ENCODE data around the gene WDR27.

WDR27 gene

GRCh38 chr6:169719117-169719516, 17.3 kb upstream of the WDR27 start:
- no peak overlapping the region for H3K18ac ChIP-seq (ENCODE audit: low read length)
- no peak overlapping the region for H3K4me3 ChIP-seq (ENCODE audit: low read length)
- DNase-seq = no peak
- H3K79me2 ChIP-seq (ENCODE audit: control insufficient read depth, insufficient read depth, low read length) = peaks cover 32% of the 10 kb centered on the region
- H2AK5ac ChIP-seq (ENCODE audit: low read length) = no peak overlapping the region
- peaks cover 9% of the 10 kb centered on the region for H3K79me1 ChIP-seq (ENCODE audit: low read length)
- no peak overlapping the region for H4K5ac ChIP-seq (ENCODE audit: low read length)
- no peak overlapping the region for H3K4ac ChIP-seq (ENCODE audit: low read depth, low read length)
- no peak overlapping the region for H4K8ac ChIP-seq (ENCODE audit: low read depth, low read length)
- no peaks in the 10 kb centered on the region for H3K27me3 ChIP-seq (ENCODE audit: insufficient read depth, low read length, poor library complexity)
- no peak overlapping the region for H3K4me2 ChIP-seq (ENCODE audit: low read length)
- H3K27ac ChIP-seq (ENCODE audit: low read depth, low read length) = no peak overlapping the region
- H2BK120ac ChIP-seq (ENCODE audit: low read depth, low read length) = no peak overlapping the region
- no peak overlapping the region for H2BK5ac ChIP-seq (ENCODE audit: low read length)
- H2BK15ac ChIP-seq (replicated peaks; ENCODE audit: low read depth) = no peak overlapping the region
- no CpG with 5 or more reads among the region's 4 CpGs for WGBS (ENCODE audit: extremely low coverage, insufficient coverage, low lambda C conversion rate)
- H3K56ac ChIP-seq (ENCODE audit: low read length) = no peak overlapping the region
- H3K23ac ChIP-seq (ENCODE audit: low read length) = no peak overlapping the region
- no peak overlapping the region for H3K9ac ChIP-seq (ENCODE audit: low read length)
- no peaks in the 10 kb centered on the region for H3K4me1 ChIP-seq (ENCODE audit: control insufficient read depth, low read depth, low read length)
- peaks cover 2% of the 10 kb centered on the region for H3K36me3 ChIP-seq (ENCODE audit: control insufficient read depth, insufficient read depth, low read length)

GRCh38 chr6:169714595-169714994, 12.8 kb upstream of the WDR27 start:
- Histone ChIP-seq H3K4me3 (ENCODE audit: low read length) (no peak overlapping the region), H3K23ac (ENCODE audit: low read length) (no peak overlapping the region), H2BK15ac (replicated peaks; ENCODE audit: low read depth) (no peak overlapping the region), H3K56ac (ENCODE audit: low read length) (no peak overlapping the region), H3K9ac (ENCODE audit: low read length) (no peak overlapping the region), H3K4me1 (ENCODE audit: control insufficient read depth, low read depth, low read length) (no peaks in the 10 kb centered on the region), H3K4me2 (ENCODE audit: low read length) (no peak overlapping the region), H4K5ac (ENCODE audit: low read length) (no peak overlapping the region), H3K4ac (ENCODE audit: low read depth, low read length) (no peak overlapping the region), H3K36me3 (ENCODE audit: control insufficient read depth, insufficient read depth, low read length) (peaks cover 3% of the 10 kb centered on the region), H2BK120ac (ENCODE audit: low read depth, low read length) (no peak overlapping the region), H4K8ac (ENCODE audit: low read depth, low read length) (no peak overlapping the region), H3K79me1 (ENCODE audit: low read length) (peaks cover 4% of the 10 kb centered on the region), H3K79me2 (ENCODE audit: control insufficient read depth, insufficient read depth, low read length) (peaks cover 8% of the 10 kb centered on the region), H3K27ac (ENCODE audit: low read depth, low read length) (no peak overlapping the region), H3K18ac (ENCODE audit: low read length) (no peak overlapping the region), H2AK5ac (ENCODE audit: low read length) (no peak overlapping the region), H2BK5ac (ENCODE audit: low read length) (no peak overlapping the region), H3K27me3 (ENCODE audit: insufficient read depth, low read length, poor library complexity) (no peaks in the 10 kb centered on the region)
- no CpG with 5 or more reads among the region's 9 CpGs for WGBS (ENCODE audit: extremely low coverage, insufficient coverage, low lambda C conversion rate)
- DNase-seq = no peak

GRCh38 chr6:169714178-169714577, 12.3 kb upstream of the WDR27 start:
- Histone ChIP-seq H2AK5ac (ENCODE audit: low read length) (no peak overlapping the region), H3K27ac (ENCODE audit: low read depth, low read length) (no peak overlapping the region), H3K4ac (ENCODE audit: low read depth, low read length) (no peak overlapping the region), H3K9ac (ENCODE audit: low read length) (no peak overlapping the region), H2BK15ac (replicated peaks; ENCODE audit: low read depth) (no peak overlapping the region), H2BK5ac (ENCODE audit: low read length) (no peak overlapping the region), H3K79me2 (ENCODE audit: control insufficient read depth, insufficient read depth, low read length) (peaks cover 5% of the 10 kb centered on the region), H3K4me2 (ENCODE audit: low read length) (no peak overlapping the region), H4K5ac (ENCODE audit: low read length) (no peak overlapping the region), H3K56ac (ENCODE audit: low read length) (no peak overlapping the region), H3K36me3 (ENCODE audit: control insufficient read depth, insufficient read depth, low read length) (peaks cover 3% of the 10 kb centered on the region), H3K79me1 (ENCODE audit: low read length) (peaks cover 2% of the 10 kb centered on the region), H3K18ac (ENCODE audit: low read length) (no peak overlapping the region), H4K8ac (ENCODE audit: low read depth, low read length) (no peak overlapping the region), H3K4me1 (ENCODE audit: control insufficient read depth, low read depth, low read length) (no peaks in the 10 kb centered on the region), H3K27me3 (ENCODE audit: insufficient read depth, low read length, poor library complexity) (no peaks in the 10 kb centered on the region), H3K23ac (ENCODE audit: low read length) (no peak overlapping the region), H3K4me3 (ENCODE audit: low read length) (no peak overlapping the region), H2BK120ac (ENCODE audit: low read depth, low read length) (no peak overlapping the region)
- DNase-seq = no peak
- no CpG with 5 or more reads among the region's 2 CpGs for WGBS (ENCODE audit: extremely low coverage, insufficient coverage, low lambda C conversion rate)

GRCh38 chr6:169710009-169710408, 8.2 kb upstream of the WDR27 start:
- Histone ChIP-seq H3K4ac (ENCODE audit: low read depth, low read length) (no peak overlapping the region), H3K4me1 (ENCODE audit: control insufficient read depth, low read depth, low read length) (no peaks in the 10 kb centered on the region), H4K8ac (ENCODE audit: low read depth, low read length) (no peak overlapping the region), H2BK120ac (ENCODE audit: low read depth, low read length) (no peak overlapping the region), H3K9ac (ENCODE audit: low read length) (no peak overlapping the region), H3K27me3 (ENCODE audit: insufficient read depth, low read length, poor library complexity) (no peaks in the 10 kb centered on the region), H3K4me3 (ENCODE audit: low read length) (no peak overlapping the region), H4K5ac (ENCODE audit: low read length) (no peak overlapping the region), H3K23ac (ENCODE audit: low read length) (no peak overlapping the region), H3K27ac (ENCODE audit: low read depth, low read length) (no peak overlapping the region), H3K56ac (ENCODE audit: low read length) (no peak overlapping the region), H3K4me2 (ENCODE audit: low read length) (no peak overlapping the region), H3K36me3 (ENCODE audit: control insufficient read depth, insufficient read depth, low read length) (peaks cover 5% of the 10 kb centered on the region), H2BK15ac (replicated peaks; ENCODE audit: low read depth) (no peak overlapping the region), H3K79me2 (ENCODE audit: control insufficient read depth, insufficient read depth, low read length) (peaks cover 1% of the 10 kb centered on the region), H3K79me1 (ENCODE audit: low read length) (peaks cover under 1% of the 10 kb centered on the region), H2BK5ac (ENCODE audit: low read length) (no peak overlapping the region), H3K18ac (ENCODE audit: low read length) (no peak overlapping the region), H2AK5ac (ENCODE audit: low read length) (no peak overlapping the region)
- no peak for DNase-seq
- no CpG with 5 or more reads among the region's 3 CpGs for WGBS (ENCODE audit: extremely low coverage, insufficient coverage, low lambda C conversion rate)

DNA sequence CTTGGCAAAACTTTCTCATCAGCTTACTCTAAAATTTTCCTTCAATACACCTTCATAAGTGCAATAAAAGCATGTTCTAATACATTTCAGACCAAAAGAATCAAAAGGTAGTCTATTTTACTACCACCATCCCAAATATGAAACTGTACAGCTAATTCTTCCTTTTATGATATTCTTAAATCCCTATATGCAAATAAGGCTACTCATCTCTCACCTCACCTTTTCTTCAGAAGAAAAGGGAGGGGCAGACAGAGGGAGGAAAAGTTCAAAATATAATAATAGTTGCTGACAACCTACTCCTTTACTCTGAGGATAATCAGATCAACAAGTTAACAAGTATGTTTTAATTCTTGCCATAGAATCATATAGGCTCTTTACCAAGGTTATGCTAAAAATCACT, 7.5 kb upstream of the WDR27 start:
- Histone ChIP-seq H2BK15ac (replicated peaks; ENCODE audit: low read depth) (no peak overlapping the region), H3K79me2 (ENCODE audit: control insufficient read depth, insufficient read depth, low read length) (peaks cover 4% of the 10 kb centered on the region), H3K27ac (ENCODE audit: low read depth, low read length) (no peak overlapping the region), H3K4me1 (ENCODE audit: control insufficient read depth, low read depth, low read length) (no peaks in the 10 kb centered on the region), H3K27me3 (ENCODE audit: insufficient read depth, low read length, poor library complexity) (no peaks in the 10 kb centered on the region), H4K5ac (ENCODE audit: low read length) (no peak overlapping the region), H3K23ac (ENCODE audit: low read length) (no peak overlapping the region), H3K79me1 (ENCODE audit: low read length) (peaks cover 3% of the 10 kb centered on the region), H2AK5ac (ENCODE audit: low read length) (no peak overlapping the region), H3K9ac (ENCODE audit: low read length) (no peak overlapping the region), H3K18ac (ENCODE audit: low read length) (no peak overlapping the region), H2BK5ac (ENCODE audit: low read length) (no peak overlapping the region), H3K36me3 (ENCODE audit: control insufficient read depth, insufficient read depth, low read length) (peaks cover 4% of the 10 kb centered on the region), H4K8ac (ENCODE audit: low read depth, low read length) (no peak overlapping the region), H3K56ac (ENCODE audit: low read length) (no peak overlapping the region), H3K4me3 (ENCODE audit: low read length) (no peak overlapping the region), H3K4me2 (ENCODE audit: low read length) (no peak overlapping the region), H3K4ac (ENCODE audit: low read depth, low read length) (no peak overlapping the region), H2BK120ac (ENCODE audit: low read depth, low read length) (no peak overlapping the region)
- no peak for DNase-seq

DNA sequence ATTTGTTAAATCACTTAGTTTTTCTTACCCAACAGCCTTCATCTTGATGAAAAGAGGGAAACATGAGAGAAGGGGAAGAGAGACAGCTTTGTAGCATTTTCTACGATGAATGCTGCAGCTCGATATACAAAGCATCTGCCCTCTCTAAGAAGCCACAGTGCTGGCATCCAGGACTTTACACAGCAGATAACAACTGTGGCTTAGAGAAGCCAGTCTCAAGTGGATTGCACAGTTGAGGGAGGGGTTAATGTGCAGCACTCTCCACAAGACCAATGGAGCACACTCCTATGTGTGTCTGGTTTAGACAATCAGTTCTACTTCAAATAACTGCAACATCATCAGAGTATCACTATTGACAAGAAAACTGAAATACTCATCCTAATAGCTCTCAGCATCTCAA, 5.9 kb upstream of the WDR27 start:
- H3K56ac ChIP-seq (ENCODE audit: low read length) = no peak overlapping the region
- H3K18ac ChIP-seq (ENCODE audit: low read length) = no peak overlapping the region
- H3K79me2 ChIP-seq (ENCODE audit: control insufficient read depth, insufficient read depth, low read length) = peaks cover 14% of the 10 kb centered on the region
- no peak overlapping the region for H3K9ac ChIP-seq (ENCODE audit: low read length)
- no peak overlapping the region for H3K4me3 ChIP-seq (ENCODE audit: low read length)
- H3K23ac ChIP-seq (ENCODE audit: low read length) = no peak overlapping the region
- peaks cover 2% of the 10 kb centered on the region for H3K36me3 ChIP-seq (ENCODE audit: control insufficient read depth, insufficient read depth, low read length)
- no peak overlapping the region for H2BK5ac ChIP-seq (ENCODE audit: low read length)
- no peak overlapping the region for H4K5ac ChIP-seq (ENCODE audit: low read length)
- DNase-seq = no peak
- peaks cover 5% of the 10 kb centered on the region for H3K79me1 ChIP-seq (ENCODE audit: low read length)
- no peaks in the 10 kb centered on the region for H3K4me1 ChIP-seq (ENCODE audit: control insufficient read depth, low read depth, low read length)
- H3K4me2 ChIP-seq (ENCODE audit: low read length) = no peak overlapping the region
- H3K27me3 ChIP-seq (ENCODE audit: insufficient read depth, low read length, poor library complexity) = no peaks in the 10 kb centered on the region
- no CpG with 5 or more reads among the region's 2 CpGs for WGBS (ENCODE audit: extremely low coverage, insufficient coverage, low lambda C conversion rate)
- no peak overlapping the region for H3K27ac ChIP-seq (ENCODE audit: low read depth, low read length)
- H4K8ac ChIP-seq (ENCODE audit: low read depth, low read length) = no peak overlapping the region
- H3K4ac ChIP-seq (ENCODE audit: low read depth, low read length) = no peak overlapping the region
- no peak overlapping the region for H2AK5ac ChIP-seq (ENCODE audit: low read length)
- no peak overlapping the region for H2BK120ac ChIP-seq (ENCODE audit: low read depth, low read length)
- H2BK15ac ChIP-seq (replicated peaks; ENCODE audit: low read depth) = no peak overlapping the region
